Occipital lobe (tissue), 2 donors: ENCODE results near the gene SH3TC2. TPM values are rescaled to one million over a fixed set of nuclear protein-coding genes. Genes with fewer than 3 reads are reported as not detected.

ENCODE experiments used
- DNase-seq: peaks from one replicate; lab custom pipeline; 2025; lab: John Stamatoyannopoulos, UW
- total RNA-seq: library from RNA; depleted of rRNA; stranded (reverse); fragments of >200 nt; gene quantifications from one replicate; pipeline ENCODE4 v1.2.3, GENCODE V29; 2014

SH3TC2 gene
- total RNA-seq, 1 donor from 2014 or later = 1.6 TPM

GRCh38 chr5:149060325-149060724 is 2.5 kb downstream of the SH3TC2 start:
- DNase-seq = no peak

DNA sequence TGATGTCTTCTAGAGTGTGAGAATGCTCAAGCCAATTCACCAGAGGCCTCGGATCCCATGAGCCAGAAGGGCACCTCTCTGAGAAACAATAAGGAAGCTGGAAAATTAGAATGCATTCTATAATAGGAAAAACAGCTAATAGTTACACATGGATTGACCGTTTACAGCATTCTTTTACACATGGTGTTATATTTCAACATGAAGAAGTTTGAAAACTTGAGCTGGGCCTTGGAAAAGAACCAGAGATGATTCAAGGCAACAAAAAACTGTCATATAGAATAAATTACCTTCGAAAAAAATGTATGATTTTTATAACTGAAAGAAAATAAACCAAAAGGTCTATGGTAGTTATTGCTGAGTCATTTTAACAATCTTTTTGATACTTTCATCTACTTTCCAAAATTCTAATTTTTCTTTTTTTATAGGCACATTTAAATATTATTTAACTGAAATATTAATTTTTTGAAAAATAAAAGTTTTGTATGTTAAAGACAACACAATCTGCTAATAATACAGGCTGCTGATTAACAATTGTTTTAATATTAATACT is 6.2 kb downstream of the SH3TC2 start:
- no peak for DNase-seq

- DNase-seq = no peak
Observed at GRCh38 chr5:149054416-149054815, 8.4 kb downstream of the SH3TC2 start.

DNA sequence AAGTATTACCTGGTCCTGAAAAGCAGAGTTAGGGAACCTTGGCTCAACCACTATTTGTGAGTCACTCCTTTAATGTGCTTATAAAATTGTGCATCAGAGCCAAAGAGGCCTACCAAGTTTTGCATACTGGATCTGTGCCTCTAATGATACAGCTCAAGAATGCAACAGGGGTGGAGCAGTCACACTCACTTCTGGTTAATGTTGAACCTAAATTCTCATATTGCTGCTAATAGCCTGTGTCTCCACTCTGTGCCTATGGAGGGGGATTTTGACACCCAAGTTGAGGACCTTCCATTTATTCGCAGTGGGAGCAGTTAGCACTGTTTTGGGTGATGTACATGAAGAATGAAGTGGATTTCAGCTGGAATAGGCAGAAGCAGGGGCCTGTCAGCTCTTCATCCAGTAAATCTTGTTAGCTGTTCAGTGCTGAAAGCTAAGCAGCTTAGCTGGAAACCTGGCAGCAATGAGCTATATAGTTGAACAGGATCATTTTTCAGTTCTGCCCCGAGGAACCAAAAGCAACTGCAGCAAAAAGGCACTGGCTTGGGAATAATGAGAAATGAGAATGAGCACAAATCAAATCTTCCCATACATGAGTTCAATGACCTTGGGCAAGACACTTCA is 9.7 kb downstream of the SH3TC2 start:
- no peak for DNase-seq

DNA sequence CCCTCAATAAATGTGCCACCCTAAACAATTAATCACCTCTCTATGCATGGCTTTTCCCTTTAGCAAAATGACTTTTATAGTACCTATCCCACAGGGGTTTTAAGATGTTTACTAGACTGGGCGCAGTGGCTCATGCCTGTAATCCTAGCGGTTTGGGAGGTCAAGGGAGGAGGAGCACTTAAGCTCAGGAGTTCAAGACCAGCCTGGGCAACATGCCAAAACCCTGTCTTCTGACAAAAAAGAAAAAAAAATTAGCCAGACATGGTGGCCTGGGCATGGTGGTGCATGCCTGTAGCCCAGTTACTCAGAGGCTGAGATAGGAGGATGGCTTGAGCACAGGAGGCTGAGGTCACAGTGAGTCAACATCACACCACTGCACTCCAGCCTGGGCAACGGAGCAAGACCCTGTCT is 13.5 kb downstream of the SH3TC2 start:
- DNase-seq = no peak

- no peak for DNase-seq
Observed at GRCh38 chr5:149048811-149049210, 14.1 kb downstream of the SH3TC2 start.

- no peak for DNase-seq
Observed at GRCh38 chr5:149047462-149047861, 15.4 kb downstream of the SH3TC2 start.

GRCh38 chr5:149046196-149046829 is 16.5 kb downstream of the SH3TC2 start:
- no peak for DNase-seq

DNA sequence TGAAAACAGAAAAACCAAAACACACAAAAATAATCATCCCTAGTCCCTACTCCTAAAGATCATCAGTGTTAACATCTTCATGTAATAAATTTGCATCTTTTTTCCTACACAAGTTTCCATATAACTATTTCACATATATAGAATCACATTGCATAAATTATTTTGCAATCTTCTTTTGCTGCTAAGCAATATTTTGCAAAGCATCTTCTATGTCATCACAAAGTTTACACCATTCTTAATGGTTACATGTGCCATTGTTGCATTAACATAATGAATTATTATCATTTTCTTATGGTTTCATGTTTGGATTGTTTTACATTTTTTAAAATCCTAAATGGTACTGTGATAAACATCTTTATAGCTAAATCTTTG is 17.8 kb downstream of the SH3TC2 start:
- no peak for DNase-seq

DNA sequence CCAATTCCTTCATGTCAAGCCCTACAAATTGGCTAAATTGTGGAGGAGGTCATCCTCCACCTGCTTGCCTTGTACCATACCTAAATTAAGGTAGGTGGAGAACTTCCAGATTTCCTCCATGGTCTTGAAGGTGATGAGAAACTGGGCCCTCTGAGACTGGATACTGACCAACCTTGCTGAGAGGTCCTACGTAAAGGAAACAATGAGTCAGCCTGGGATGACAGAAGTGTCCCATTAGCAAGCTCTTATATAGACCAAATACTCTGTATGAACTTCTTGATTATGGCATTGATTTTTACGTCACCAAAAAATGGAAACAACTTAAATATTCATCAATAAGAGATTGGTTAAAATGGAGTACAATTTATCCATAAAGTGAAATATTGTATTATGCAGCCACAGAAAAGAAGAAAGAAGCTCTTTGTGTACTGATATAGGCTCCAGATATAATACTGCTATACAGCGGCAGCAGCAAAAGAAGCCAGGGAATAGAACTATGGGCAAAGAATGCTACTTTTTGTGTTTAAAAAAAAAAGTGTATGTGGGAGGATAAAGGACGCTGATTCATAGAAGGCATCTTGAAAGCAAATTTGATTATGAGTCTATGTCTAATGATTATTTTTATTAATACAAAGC is 18.3 kb downstream of the SH3TC2 start:
- DNase-seq = no peak

DNA sequence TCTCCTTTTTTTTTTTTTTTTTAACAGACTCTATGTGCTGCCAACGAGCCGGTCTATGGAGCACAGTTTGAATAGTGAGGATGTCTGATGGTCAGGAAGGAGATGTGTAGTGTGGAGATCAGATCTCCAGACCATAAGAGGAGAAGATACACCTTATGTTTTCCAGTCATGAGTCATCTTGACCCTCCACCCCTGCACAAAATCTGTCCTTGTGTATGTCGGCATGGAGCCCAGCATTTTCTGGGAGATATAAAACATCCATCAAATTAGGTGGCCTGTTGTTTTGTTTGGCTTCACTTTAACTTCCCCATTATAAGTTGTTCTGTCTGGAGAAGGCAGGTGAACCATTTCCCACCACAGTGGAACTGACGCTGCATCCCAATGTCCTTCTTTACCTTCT is 19.2 kb downstream of the SH3TC2 start:
- no peak for DNase-seq

GRCh38 chr5:149042865-149043264 is 20.0 kb downstream of the SH3TC2 start:
- no peak for DNase-seq

DNA sequence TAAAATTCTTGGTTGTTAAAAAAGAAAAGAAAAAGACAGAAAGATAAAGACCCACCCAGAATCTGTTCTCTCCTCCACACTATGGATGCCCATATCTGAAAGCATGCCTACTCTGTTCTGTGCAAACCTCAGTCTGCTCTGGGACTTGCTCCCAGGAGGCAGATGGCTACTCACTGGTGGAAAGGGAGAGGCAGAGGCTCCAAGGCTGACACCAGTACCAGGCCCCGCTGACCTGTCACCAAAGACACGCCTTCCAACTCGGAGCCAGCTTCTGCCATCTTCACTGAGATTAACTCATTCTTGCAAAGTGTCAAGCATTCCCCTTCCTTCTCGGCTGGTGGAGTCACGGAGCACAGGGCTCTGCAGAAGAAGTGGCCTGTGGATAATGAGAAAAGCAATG is 21.6 kb downstream of the SH3TC2 start:
- no peak for DNase-seq

- DNase-seq = no peak
Observed at GRCh38 chr5:149040421-149040820, 22.4 kb downstream of the SH3TC2 start.

DNA sequence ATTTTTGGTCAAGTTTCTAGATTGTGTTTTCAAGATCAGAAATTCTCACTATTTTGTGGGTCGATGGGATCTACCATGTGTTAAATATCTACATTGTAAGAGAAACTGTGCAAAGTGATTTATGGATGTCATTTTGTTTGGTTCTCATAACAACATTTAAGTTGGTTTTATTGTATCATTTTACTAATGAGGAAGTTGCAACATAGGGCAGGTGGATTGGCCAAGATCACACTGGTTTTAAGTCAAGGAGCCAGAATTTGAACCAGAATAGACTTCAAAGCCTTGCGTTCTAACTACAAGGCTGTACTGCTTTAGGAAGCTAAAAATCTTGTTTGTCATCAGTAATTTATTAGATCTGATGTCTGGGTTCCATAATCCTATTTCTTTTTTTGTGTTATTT is 23.4 kb downstream of the SH3TC2 start:
- no peak for DNase-seq

- no peak for DNase-seq
Observed at GRCh38 chr5:149038336-149039080, 24.4 kb downstream of the SH3TC2 start.

DNA sequence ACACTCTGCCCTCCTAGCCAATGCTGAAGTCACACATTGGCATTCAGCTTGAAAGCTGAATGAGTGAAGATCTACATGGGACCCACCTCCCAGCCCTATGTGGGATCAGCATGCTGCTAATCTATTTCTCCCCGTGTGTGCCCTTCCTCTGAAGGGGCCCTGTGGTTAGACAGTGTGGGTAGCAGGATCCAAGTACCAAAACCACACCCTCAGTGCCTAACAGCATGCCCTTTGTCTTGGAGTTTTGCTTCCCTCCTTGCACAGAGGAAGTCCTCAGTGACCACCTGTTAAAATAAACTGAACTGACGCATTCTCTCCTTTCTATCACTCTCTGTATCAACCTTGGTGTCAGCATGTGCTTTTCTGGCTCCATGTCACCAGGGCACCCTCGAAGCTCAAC is 25.0 kb downstream of the SH3TC2 start:
- DNase-seq = no peak

- DNase-seq = no peak
Observed at GRCh38 chr5:149036970-149037369, 25.9 kb downstream of the SH3TC2 start.

DNA sequence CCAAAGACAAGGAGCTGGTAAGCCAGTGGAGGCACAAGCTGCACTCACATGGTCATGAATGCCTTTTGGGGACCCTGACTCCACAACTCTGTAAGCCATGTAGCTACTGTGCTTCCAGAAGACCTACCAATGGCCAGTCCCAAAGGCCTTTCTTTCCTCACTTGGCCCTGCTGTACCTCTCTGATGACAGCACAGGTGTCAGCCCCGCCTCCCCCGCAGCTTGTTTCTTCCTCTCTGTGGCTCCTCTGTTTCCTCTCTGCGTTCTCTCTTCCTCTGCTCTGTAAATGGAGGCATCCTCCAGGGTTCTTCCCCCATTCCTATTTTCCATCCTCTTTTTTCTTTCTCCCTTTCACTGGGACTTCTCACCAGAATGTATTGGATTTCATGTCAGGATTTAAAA is 26.7 kb downstream of the SH3TC2 start:
- DNase-seq = no peak

DNA sequence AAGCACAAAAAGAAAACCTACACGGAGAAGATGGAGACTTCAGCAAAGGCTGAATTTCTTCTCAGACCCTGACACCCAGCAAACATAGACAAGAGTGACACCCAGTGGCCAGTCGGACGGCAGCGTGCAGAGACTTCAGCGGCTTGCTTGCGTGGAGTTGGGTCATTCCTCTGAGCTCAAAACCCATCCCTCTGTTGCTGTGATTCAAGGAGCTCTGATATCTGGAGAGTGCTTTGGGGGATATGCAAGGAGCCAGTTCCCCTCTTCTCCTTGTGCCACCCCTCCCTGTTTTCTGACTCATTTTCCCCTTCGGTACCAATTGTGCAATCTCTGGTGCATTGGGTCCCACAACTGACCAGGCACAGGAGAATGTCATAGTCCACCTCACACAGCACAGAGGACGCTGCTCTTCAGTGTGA is 27.5 kb downstream of the SH3TC2 start:
- peak; percentile 78 for DNase-seq

DNA sequence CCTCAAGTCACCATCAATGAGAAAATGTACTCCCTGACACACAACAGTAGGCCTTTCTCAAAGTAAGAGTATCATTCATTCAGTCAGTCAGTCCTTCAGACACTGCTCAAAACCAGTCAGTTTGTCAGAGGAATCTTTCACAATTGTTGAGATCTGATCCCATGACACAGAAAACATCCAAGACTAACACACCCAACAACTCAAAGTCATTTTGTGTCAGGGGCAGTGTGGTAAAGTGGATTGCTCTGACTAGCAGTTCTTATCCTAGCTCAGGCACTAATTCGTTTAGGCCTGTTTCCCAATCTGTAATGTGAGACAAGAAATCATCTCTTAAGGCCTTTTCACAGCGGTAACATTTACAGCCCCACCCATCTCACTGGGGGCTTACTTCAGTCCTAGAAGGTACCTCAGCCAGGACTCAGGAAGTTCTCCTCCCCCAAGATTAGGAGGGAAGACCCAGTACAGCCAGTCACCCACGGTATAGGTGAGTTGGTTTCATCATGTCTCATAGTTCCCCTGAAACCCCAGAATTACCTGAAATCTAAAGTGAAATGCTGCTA is 31.9 kb downstream of the SH3TC2 start:
- DNase-seq = no peak

DNA sequence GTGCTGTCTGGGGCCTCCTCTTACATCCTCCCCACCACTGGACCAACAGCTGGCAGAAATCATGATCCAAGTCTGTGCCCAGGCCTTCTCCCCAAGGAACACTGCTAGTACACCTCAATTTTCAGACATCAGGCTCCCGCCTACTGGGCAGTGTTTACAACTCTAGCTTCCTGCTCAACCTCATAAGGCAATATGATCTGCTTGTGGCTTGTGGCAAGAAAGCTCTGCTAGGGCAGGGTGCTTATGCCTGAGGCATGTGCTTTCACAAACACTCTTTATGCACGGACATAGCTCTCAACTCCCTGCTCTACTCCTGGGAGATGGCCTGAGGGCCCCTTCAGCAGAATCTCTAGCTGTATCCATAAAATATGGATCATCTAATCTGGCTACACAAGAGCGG is 32.5 kb downstream of the SH3TC2 start:
- DNase-seq = no peak
